GM15510 (cell line): ENCODE data around the gene ENTR1.

Experiments used
- POLR2A ChIP-seq: IDR thresholded peaks from 3 replicates; pipeline ENCODE4 v1.6.1; 2011; ENCODE audit warnings: borderline replicate concordance; ENCODE audit not compliant: insufficient read length; ENCODE audit errors: extremely low read depth

ENTR1 gene, protein sequence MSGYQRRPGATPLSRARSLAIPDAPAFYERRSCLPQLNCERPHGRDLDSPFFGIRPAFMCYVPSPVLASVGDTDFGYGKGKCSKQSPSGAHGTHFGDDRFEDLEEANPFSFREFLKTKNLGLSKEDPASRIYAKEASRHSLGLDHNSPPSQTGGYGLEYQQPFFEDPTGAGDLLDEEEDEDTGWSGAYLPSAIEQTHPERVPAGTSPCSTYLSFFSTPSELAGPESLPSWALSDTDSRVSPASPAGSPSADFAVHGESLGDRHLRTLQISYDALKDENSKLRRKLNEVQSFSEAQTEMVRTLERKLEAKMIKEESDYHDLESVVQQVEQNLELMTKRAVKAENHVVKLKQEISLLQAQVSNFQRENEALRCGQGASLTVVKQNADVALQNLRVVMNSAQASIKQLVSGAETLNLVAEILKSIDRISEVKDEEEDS

DNA sequence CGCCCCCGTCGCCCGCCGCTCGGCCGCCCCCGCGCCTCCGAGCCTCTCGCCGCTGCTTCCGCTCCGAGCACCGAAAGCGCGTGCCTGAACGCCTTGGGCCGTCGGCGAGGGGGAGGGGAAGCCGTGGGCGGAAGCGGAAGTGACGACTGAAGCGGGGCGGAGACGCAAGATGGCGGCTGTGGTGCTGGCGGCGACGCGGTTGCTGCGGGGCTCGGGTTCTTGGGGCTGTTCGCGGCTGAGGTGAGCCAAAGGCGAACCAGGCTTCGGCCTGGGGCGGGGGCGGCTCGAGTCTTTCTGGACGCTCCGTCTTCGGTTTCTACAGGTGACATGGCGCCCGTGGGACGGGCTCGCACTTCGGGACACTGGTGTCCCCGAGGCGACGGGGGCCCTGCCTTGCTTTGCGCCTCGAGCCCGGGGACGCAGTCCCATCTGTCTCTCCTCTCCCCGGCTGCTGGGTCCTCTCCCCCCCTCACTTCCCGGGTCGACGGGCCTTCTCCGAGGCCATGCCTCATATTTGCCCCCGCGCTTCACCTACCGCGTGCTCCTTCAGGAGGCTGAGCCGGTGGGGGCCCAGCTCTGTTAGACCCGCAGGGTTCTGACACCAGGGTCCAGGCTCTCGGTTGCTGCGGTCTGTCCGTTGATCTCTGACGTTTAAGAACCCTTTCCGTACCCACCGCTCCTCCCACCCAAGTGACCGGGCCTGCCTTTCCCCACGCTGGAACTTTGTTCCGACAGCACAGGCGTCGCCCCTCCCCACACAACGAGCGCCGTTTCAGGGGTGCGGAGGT, at the start of gene ENTR1, which contains the start of gene PMPCA:
ENTR1 (minus strand) TSS at position 115 of the 788 bp plus-strand sequence. CDS start 217 bp downstream, outside the sequence.
PMPCA (plus strand) TSS at position 159 of the 788 bp plus-strand sequence; CDS start at position 170, 11 bp downstream.
- TF ChIP-seq POLR2A, result peak; percentile 96

DNA sequence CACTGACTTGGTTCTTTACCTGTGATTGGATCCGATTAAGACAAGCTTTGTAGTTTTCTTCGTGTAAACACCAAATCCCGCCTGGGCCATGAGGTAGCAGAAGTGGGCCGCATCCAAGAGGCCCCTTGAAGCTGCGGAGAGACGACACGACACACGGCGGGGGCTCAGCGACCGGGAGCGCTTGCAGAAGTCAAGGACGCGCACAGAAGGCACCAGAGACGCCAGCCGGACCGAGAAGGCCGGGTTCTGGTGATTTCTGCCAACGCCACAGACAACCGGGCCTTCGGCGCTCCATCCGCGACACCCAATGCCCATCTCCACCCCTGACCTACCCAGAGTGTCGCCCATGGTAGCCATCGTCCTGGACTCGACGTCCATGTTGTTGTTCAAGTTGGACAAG, 49.0 kb upstream of the ENTR1 start:
- TF ChIP-seq POLR2A, result no peak

- no peak for TF ChIP-seq POLR2A
Measured at GRCh38 chr9:136457326-136457725, 46.9 kb upstream of the ENTR1 start.

DNA sequence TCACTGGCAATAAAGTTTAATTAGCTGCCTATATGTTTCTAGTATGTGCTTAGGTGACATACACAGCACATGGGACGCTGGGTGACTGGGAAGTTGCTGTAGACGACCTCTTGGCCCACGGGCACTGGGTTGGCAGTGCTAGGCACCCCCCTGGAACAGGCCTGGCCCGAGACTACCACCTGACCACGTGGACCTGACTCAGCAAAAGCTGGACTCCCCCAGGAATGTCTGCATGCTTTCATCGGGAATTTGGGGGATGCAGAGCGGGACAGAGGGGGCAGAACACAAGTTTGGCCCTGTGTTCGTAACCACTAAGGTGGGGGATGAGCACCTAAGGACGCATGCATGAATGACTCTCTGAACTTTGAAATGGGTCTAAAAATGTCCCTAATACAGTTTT, 45.8 kb upstream of the ENTR1 start:
- TF ChIP-seq POLR2A, result no peak

GRCh38 chr9:136455043-136456002, 44.9 kb upstream of the ENTR1 start:
- no peak for TF ChIP-seq POLR2A

DNA sequence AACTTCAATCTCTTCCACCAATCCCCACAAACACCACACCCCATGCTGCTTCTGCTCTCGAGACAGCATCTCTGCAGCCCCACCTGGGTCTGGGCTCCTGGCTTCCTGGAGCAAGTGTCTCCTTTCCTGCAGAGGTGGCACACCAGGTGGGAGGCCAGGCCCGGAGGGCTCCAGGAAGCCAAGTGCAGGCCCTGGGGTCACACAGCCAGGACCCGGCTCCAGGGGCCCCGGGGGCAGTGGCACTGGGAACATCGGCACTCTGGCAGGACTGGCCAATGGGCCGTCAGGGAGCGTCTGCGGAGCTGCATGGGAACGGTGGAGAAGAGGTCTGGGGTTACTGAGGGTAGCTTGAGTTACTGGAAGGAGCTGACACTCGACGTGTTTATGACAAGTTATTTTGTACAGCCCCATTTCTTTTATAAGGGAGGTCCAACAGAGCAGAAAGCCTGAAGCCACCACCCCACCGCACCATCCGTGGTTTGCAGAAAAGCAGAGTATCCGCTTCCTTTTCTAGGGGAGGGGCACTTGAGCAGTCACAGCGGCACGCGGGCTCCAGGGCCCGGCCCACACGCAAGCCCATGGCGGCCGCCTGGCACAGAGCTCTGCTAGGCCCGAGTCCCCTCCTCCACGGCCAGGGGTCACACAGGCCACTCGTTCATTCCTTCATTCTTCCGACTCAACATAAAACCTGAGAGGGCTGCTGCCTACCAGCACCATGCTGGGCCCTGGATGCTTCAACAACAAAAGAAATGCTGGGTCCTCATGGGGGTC, 43.8 kb upstream of the ENTR1 start:
- no peak for TF ChIP-seq POLR2A

DNA sequence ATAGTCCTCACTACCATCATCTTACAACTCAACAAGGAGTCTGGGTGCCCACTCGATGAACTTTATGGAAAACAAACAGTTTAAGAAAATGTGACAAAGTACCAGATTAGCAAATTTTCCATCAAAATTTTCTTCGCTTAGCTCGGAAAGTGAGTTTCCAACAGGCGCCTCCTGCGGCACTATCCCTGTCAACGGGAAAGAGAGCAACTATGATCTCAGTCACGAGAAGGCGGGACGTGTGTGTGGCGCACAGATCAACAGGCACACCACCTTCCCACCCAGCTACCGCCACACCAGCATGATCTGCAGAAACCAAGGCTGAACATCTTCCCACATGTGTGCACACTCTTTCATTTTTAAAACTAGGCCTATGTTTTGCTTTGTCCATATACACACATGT, 42.9 kb upstream of the ENTR1 start:
- no peak for TF ChIP-seq POLR2A

GRCh38 chr9:136451221-136451877, 40.9 kb upstream of the ENTR1 start:
- TF ChIP-seq POLR2A, result no peak

DNA sequence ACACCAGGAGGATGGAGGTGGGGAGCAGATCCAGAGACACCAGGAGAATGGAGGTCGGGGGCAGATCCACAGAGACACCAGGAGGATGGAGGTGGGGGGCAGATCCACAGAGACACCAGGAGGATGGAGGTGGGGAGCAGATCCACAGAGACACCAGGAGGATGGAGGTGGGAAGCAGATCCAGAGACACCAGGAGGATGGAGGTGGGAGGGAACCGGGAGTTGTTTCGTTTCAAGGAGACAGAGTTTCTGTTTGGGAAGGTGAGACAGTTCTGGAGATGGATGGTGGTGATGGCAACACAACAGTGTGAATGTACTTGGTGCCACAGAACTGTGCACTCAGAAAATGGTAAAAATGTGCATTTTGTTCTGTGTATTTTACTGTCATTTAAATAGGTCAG, 38.2 kb upstream of the ENTR1 start:
- no peak for TF ChIP-seq POLR2A

DNA sequence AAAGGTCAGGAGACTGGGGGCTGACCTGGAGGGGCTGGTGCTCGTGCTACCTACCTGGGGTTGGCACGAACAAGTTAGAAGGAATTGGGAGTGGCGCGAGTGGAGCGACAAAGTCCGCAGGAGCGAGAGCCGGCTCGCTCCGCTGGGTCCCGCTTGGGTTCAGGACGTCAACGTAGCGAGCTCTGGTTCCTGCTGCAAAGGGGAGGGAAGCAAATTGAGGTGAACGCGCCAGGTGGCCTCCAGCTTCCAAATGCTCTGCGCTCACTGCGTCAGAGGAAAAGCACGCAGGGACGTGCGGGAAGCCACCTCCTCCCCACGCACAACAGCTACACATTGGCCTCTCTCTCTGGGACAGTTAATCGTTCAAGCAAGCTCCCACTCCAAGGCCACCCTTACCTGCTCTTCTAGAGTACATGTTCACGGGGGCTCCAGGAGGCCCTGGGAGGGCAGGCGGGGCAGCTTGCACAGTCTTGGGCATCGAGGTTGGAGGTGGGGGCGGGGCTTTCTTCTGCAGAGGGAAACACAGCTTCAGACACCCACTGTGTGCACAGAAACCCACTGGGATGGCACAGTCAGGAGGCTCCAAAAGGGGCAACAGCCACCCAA, 36.9 kb upstream of the ENTR1 start:
- TF ChIP-seq POLR2A, result no peak

DNA sequence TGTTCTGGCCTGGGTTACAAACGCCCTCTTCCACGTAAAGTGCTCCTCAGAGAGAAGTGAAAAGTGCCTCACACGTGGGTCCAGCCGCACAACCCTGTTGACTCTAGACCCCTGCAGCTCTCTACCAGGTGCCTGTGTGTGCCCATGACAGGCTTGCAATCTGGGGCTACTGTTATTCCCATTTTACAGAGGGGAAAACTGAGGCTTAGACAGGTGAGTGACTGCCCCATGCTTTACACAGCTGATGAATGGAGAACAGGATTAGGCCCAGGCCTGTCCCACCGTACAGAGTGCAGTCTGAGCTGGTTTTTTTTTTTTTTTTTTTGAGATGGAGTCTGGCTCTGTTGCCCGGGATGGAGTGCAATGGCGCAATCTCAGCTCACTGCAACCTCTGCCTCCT, 35.4 kb upstream of the ENTR1 start:
- TF ChIP-seq POLR2A, result no peak

GRCh38 chr9:136444102-136444501, 33.7 kb upstream of the ENTR1 start:
- TF ChIP-seq POLR2A, result no peak

DNA sequence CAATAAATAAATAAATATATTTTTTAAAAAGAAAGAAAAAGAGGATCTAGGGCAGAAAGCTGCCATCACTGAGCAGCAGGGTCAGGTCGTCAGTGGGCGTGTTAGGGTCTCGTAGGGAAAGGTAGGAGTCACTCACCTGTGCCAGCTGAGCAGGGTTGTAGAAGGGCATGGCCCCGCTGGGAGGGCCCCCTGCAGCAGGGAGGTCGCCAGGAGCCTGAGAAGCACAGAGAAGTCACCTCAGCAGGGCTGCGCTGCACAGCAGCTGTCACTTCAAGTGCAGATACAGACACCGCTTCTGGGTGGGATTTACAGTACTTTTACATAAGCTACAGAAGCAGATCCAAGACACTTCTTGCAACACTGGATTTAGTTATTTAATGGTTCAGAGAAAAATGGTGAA, 33.3 kb upstream of the ENTR1 start:
- TF ChIP-seq POLR2A, result no peak
